Effector CD4-positive, alpha-beta T cell (primary cell): ENCODE results near the gene RIPPLY3.

Source experiments
- DNase-seq: peaks from one replicate; pipeline ENCODE4 v3.0.0-alpha.2; 2020

The RIPPLY3 gene

DNA sequence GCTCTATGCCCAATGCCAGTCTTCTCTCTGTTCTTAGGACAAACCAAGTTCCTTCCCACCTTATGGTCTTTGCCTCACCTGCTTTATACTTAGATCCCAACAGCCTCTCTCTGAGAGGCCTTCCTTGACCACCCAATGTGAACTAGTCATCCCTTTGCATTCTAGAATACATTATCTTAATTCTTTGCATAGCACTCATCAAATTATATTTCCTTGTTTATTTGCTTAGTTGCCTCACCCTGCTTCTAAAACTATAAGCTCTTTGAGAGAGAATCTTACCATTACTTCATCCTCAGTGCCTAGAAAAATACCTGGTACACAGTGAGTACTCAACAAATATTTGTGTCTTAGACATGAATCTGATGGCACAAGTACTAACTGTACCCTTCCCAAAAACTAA, 58.3 kb downstream of the RIPPLY3 start:
- DNase-seq, result no peak

DNA sequence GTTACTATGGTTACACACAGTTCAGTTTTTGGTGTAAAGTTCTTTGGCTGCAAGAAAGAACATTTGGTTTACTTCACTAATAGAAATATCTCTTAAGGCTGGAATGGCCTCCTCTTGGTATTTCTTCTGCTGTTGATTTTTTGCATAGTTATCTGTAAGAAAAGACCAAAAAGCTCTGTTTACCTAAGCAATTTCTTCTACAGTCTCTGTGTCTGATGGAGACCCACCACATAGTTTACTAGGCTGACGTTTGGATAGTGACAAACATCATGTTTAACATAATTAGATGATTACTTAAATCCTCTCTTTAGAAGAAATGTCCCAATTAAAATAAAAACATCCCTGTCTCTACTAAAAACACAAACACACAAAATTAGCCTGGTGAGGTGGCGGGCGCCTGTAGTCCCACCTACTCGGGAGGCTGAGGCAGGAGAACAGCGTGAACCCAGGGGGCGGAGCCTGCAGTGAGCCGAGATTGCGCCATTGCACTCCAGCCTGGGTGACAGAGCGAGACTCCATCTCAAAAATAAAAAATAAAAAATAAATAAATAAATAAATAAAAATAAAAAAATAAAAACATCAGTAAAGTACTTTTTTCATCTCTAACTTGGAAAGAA, 59.2 kb downstream of the RIPPLY3 start:
- no peak for DNase-seq
